ENCODE data around the gene HAVCR2. TPM values are rescaled to one million over a fixed set of nuclear protein-coding genes. Genes with fewer than 3 reads are reported as not detected.
"Not testable (repeated sequence)": the region's sequence is repeated elsewhere in the genome, so short reads cannot be mapped to it uniquely, and the experiment has no call there.

HAVCR2 gene
- total and polyA plus RNA-seq, 2 experiments from 2014 or later, result 0.52 to 1.7 TPM

- peaks cover 13% of the 10 kb centered on the region for H3K4me1 ChIP-seq (ENCODE audit: insufficient read depth)
- no peaks in the 10 kb centered on the region for H3K36me3 ChIP-seq (replicated peaks; ENCODE audit: insufficient read depth, low read depth)
- DNase-seq (ENCODE audit: low spot score), result peak; percentile 40
- H3K4me3 ChIP-seq, result no peak overlapping the region
- no peaks in the 10 kb centered on the region for H3K27me3 ChIP-seq
- no peak overlapping the region for H2AFZ ChIP-seq
- no peaks in the 10 kb centered on the region for H3K79me2 ChIP-seq
- 5% methylated on average over 1 of the region's 1 CpG for WGBS (ENCODE audit: low lambda C conversion rate, missing lambda C conversion rate)
- peak overlapping the region; percentile 70 for H3K27ac ChIP-seq
- TF ChIP-seq CTCF (IDR thresholded peaks at IDR 0.05; ENCODE audit: poor library complexity), result no peak
- H3K4me2 ChIP-seq, result peak overlapping the region; percentile 59
- H3K9me3 ChIP-seq (ENCODE audit: low read depth), result no peaks in the 10 kb centered on the region
- H3K9me2 ChIP-seq (replicated peaks; ENCODE audit: insufficient read depth), result no peaks in the 10 kb centered on the region
- no peaks in the 10 kb centered on the region for H4K20me1 ChIP-seq (ENCODE audit: insufficient read depth, poor library complexity, severe bottlenecking)
Observed at GRCh38 chr5:157049605-157050004, 59.2 kb downstream of the HAVCR2 start.

- no peak overlapping the region for H3K4me2 ChIP-seq
- H3K4me3 ChIP-seq, result no peak overlapping the region
- H3K4me1 ChIP-seq (ENCODE audit: insufficient read depth), result peaks cover 13% of the 10 kb centered on the region
- no peaks in the 10 kb centered on the region for H3K27me3 ChIP-seq
- WGBS (ENCODE audit: low lambda C conversion rate, missing lambda C conversion rate), result 89% methylated on average over 5 of the region's 5 CpGs
- no peaks in the 10 kb centered on the region for H3K9me3 ChIP-seq (ENCODE audit: low read depth)
- H3K36me3 ChIP-seq (replicated peaks; ENCODE audit: insufficient read depth, low read depth), result no peaks in the 10 kb centered on the region
- no peak for TF ChIP-seq EZH2phosphoT487 (IDR thresholded peaks at IDR 0.05; ENCODE audit: low read depth, severe bottlenecking, unreplicated experiment)
- TF ChIP-seq EZH2 (IDR thresholded peaks at IDR 0.05; ENCODE audit: borderline replicate concordance), result no peak
- no peak for TF ChIP-seq CTCF (IDR thresholded peaks at IDR 0.05; ENCODE audit: poor library complexity)
- H3K9me2 ChIP-seq (replicated peaks; ENCODE audit: insufficient read depth), result no peaks in the 10 kb centered on the region
- no peak for DNase-seq (ENCODE audit: low spot score)
- no peak overlapping the region for H2AFZ ChIP-seq
- H4K20me1 ChIP-seq (ENCODE audit: insufficient read depth, poor library complexity, severe bottlenecking), result no peaks in the 10 kb centered on the region
- no peak overlapping the region for H3K27ac ChIP-seq
- no peaks in the 10 kb centered on the region for H3K79me2 ChIP-seq
Observed at GRCh38 chr5:157047898-157048297, 60.9 kb downstream of the HAVCR2 start.

GRCh38 chr5:157047016-157047415, 61.8 kb downstream of the HAVCR2 start:
- 79% methylated on average over 4 of the region's 4 CpGs for WGBS (ENCODE audit: low lambda C conversion rate, missing lambda C conversion rate)
- H3K4me3 ChIP-seq; H3K9me2 ChIP-seq (replicated peaks; ENCODE audit: insufficient read depth); H3K36me3 ChIP-seq (replicated peaks; ENCODE audit: insufficient read depth, low read depth); H4K20me1 ChIP-seq (ENCODE audit: insufficient read depth, poor library complexity, severe bottlenecking); DNase-seq (ENCODE audit: low spot score); H3K27me3 ChIP-seq; H3K79me2 ChIP-seq; H3K9me3 ChIP-seq (ENCODE audit: low read depth); H3K4me2 ChIP-seq; H2AFZ ChIP-seq: not testable (repeated sequence)
- Histone ChIP-seq H3K4me1 (ENCODE audit: insufficient read depth) (peaks cover 13% of the 10 kb centered on the region), H3K27ac (peak overlapping the region; percentile 14)

GRCh38 chr5:157046041-157046440, 62.8 kb downstream of the HAVCR2 start:
- Histone ChIP-seq H3K27ac (peak overlapping the region; percentile 44), H3K36me3 (replicated peaks; ENCODE audit: insufficient read depth, low read depth) (no peaks in the 10 kb centered on the region), H3K4me2 (no peak overlapping the region), H3K79me2 (no peaks in the 10 kb centered on the region), H3K9me3 (ENCODE audit: low read depth) (no peaks in the 10 kb centered on the region), H3K9me2 (replicated peaks; ENCODE audit: insufficient read depth) (no peaks in the 10 kb centered on the region), H3K27me3 (no peaks in the 10 kb centered on the region), H4K20me1 (ENCODE audit: insufficient read depth, poor library complexity, severe bottlenecking) (no peaks in the 10 kb centered on the region), H2AFZ (no peak overlapping the region), H3K4me3 (no peak overlapping the region), H3K4me1 (ENCODE audit: insufficient read depth) (peaks cover 13% of the 10 kb centered on the region)
- WGBS (ENCODE audit: low lambda C conversion rate, missing lambda C conversion rate), result 66% methylated on average over 3 of the region's 3 CpGs
- TF ChIP-seq EZH2 (IDR thresholded peaks at IDR 0.05; ENCODE audit: borderline replicate concordance) (no peak), EZH2phosphoT487 (IDR thresholded peaks at IDR 0.05; ENCODE audit: low read depth, severe bottlenecking, unreplicated experiment) (no peak), CTCF (IDR thresholded peaks at IDR 0.05; ENCODE audit: poor library complexity) (no peak)
- DNase-seq (ENCODE audit: low spot score), result peak; percentile 65
